ENCODE results near the gene GFM2. TPM values are rescaled to one million over a fixed set of nuclear protein-coding genes. Genes with fewer than 3 reads are reported as not detected.

The GFM2 gene, protein sequence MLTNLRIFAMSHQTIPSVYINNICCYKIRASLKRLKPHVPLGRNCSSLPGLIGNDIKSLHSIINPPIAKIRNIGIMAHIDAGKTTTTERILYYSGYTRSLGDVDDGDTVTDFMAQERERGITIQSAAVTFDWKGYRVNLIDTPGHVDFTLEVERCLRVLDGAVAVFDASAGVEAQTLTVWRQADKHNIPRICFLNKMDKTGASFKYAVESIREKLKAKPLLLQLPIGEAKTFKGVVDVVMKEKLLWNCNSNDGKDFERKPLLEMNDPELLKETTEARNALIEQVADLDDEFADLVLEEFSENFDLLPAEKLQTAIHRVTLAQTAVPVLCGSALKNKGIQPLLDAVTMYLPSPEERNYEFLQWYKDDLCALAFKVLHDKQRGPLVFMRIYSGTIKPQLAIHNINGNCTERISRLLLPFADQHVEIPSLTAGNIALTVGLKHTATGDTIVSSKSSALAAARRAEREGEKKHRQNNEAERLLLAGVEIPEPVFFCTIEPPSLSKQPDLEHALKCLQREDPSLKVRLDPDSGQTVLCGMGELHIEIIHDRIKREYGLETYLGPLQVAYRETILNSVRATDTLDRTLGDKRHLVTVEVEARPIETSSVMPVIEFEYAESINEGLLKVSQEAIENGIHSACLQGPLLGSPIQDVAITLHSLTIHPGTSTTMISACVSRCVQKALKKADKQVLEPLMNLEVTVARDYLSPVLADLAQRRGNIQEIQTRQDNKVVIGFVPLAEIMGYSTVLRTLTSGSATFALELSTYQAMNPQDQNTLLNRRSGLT
- total RNA-seq, result 62.4 and 74.4 TPM in 2 replicates

DNA sequence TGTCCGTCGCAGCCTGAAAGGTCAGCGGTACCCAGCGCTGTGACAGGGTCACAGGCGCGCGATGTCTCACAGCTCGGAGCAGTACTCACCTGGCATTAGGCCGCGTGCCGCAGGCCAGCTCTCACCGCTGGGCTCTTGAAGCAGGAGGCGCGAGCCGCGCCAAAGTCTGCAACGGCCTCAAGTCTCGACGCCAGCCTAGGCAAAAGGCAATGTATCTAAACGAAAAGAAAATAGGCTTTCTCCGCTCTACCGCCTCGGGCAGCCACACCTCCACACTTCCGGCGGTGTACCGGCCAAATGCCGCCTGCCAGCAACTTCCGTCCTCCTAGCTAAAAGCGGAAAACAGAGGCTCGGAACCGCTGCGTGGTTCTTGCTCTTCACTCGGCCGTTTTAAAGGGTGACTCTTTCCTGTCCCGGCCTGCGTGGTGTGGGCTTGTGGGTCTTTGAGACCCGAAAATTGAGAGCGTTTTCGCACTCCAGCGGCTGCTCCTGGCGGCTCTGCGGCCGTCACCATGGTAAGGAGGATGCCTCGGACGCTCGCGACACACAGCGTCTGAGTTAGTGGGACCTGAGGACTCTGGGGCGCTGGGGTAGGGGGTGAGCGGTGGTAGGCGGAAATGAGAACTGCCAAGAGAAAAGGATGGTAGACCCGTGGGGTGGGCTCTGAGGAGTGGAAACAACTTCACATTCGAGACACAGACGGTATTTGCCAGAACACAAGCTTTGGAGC, at the start of gene GFM2, which contains the start of gene NSA2:
Gene GFM2, minus strand, starts transcription at position 269 of the 730 bp plus-strand sequence. CDS start 3,375 bp downstream, outside the sequence.
Gene NSA2, plus strand, starts transcription at position 401 of the 730 bp plus-strand sequence. Its CDS starts 112 bp downstream, at position 513.

DNA sequence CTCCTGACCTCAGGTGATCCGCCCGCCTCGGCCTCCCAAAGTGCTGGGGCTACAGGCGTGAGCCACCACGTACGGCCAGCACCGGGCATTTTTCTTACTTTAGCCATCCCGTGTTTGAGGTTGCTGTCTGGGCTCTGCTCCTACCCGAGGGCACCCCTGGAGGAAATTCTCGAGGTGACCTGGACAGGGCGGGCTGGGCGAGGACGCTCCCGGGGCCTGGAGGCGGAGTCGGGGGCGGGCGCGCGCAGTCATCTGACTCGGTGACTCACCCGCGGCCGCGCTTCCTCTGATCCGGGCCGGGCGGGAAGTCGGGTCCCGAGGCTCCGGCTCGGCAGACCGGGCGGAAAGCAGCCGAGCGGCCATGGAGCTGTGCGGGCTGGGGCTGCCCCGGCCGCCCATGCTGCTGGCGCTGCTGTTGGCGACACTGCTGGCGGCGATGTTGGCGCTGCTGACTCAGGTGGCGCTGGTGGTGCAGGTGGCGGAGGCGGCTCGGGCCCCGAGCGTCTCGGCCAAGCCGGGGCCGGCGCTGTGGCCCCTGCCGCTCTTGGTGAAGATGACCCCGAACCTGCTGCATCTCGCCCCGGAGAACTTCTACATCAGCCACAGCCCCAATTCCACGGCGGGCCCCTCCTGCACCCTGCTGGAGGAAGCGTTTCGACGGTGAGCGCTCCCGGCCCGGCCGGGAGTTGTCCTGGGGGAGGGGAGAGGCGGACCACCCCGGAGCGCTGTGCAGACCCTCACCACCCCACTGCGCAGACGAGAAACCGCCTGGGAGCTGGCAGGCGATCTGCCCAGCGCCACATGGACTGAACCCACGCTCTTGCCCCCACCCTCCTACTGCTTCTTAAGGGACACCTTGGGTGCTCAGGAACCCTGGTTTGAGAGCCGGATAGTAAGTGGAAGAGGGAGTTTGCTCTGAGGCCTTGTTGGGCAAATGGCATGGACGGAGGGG, 81.7 kb downstream of the GFM2 start, which contains the start of gene HEXB:
Gene HEXB, plus strand, starts transcription at position 334 of the 952 bp plus-strand sequence. Its CDS starts 28 bp downstream, at position 362.

Other genes starting within 250 kb of the GFM2 start
- 217 and 309 TPM in 2 replicates for gene ENC1, start 126.4 kb downstream of the GFM2 start, total RNA-seq
- 209 and 270 TPM in 2 replicates for gene HEXB, start 81.9 kb downstream of the GFM2 start, total RNA-seq
- gene NSA2, start 132 bp upstream of the GFM2 start, total RNA-seq, result 93.5 and 95.7 TPM in 2 replicates
- under 0.01 and 0.74 TPM in 2 replicates for gene FAM169A, start 99.3 kb upstream of the GFM2 start, total RNA-seq

All from smooth muscle cell of the umbilical artery (primary cell).